Bronchial epithelial cell (primary cell): ENCODE measurements around the gene ULK2. TPM values are rescaled to one million over a fixed set of nuclear protein-coding genes. Genes with fewer than 3 reads are reported as not detected.
A peak's percentile ranks its signal among the peaks of the same experiment; 100 is the strongest.

Experiments used
- DNase-seq: peaks from one replicate; pipeline ENCODE4 v3.0.0-alpha.2; 2010; ENCODE audit warnings: low read depth
- FAIRE-seq: peaks from 2 replicates; lab custom pipeline; 2011; peaks lifted over from hg19 to GRCh38; lab: Jason Lieb, UNC
- H3K27me3 ChIP-seq: 2 replicates; pipeline ENCODE4 v1.5.1; 2011; ENCODE audit warnings: low read length; ENCODE audit not compliant: control insufficient read depth, insufficient read depth
- H3K36me3 ChIP-seq: 2 replicates; pipeline ENCODE4 v1.5.1; 2011; ENCODE audit warnings: low read length; ENCODE audit not compliant: control insufficient read depth, insufficient read depth
- H3K4me3 ChIP-seq: 2 replicates; pipeline ENCODE4 v1.5.1; 2011; ENCODE audit warnings: mild to moderate bottlenecking, low read depth, low read length, control low read depth
- CTCF ChIP-seq: IDR thresholded peaks from 2 replicates; pipeline ENCODE4 v1.5.1; 2011; ENCODE audit warnings: mild to moderate bottlenecking, moderate library complexity, low read length, control low read depth, inconsistent platforms; ENCODE audit not compliant: insufficient read depth, severe bottlenecking
- total RNA-seq: library from RNA; depleted of rRNA; stranded (reverse); fragments of >200 nt; gene quantifications from 2 replicates; pipeline ENCODE4 v1.2.1, GENCODE V29; 2014

The ULK2 gene
- total RNA-seq, 1 donor from 2014 or later: 14.7 TPM

GRCh38 chr17:19857640-19858039, 10.1 kb downstream of the ULK2 start:
- FAIRE-seq: no peak
- Histone ChIP-seq H3K4me3 (no peak overlapping the region), H3K36me3 (no peaks in the 10 kb centered on the region), H3K27me3 (no peaks in the 10 kb centered on the region)
- no peak for TF ChIP-seq CTCF
- DNase-seq: no peak

- no peak for TF ChIP-seq CTCF
- peak; percentile 18 for DNase-seq
- Histone ChIP-seq H3K27me3 (no peaks in the 10 kb centered on the region), H3K4me3 (no peak overlapping the region), H3K36me3 (peaks cover 2% of the 10 kb centered on the region)
- FAIRE-seq: no peak
Observed at GRCh38 chr17:19833914-19834313, 33.8 kb downstream of the ULK2 start.

DNA sequence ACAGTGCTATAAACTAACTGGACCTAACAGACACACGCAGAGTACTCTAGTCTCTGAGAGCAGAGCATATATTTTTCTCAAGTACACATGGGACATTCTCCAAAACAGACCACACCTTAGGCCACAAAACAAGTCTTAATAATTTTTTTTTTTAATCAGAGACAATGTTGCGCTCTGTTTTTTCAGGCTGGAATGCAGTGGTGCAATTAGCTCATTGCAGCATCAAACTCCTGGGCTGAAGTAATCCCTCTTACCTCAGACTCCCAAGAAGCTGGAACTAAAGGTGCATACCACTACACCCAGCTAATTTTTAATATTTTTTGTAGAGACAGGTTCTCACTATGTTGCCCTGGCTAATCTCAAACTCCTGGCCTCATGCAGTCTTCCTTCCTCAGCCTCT, 37.7 kb downstream of the ULK2 start:
- no peak for TF ChIP-seq CTCF
- Histone ChIP-seq H3K27me3 (no peaks in the 10 kb centered on the region), H3K4me3 (no peak overlapping the region), H3K36me3 (peaks cover 2% of the 10 kb centered on the region)
- FAIRE-seq (no peak), DNase-seq (no peak)

DNA sequence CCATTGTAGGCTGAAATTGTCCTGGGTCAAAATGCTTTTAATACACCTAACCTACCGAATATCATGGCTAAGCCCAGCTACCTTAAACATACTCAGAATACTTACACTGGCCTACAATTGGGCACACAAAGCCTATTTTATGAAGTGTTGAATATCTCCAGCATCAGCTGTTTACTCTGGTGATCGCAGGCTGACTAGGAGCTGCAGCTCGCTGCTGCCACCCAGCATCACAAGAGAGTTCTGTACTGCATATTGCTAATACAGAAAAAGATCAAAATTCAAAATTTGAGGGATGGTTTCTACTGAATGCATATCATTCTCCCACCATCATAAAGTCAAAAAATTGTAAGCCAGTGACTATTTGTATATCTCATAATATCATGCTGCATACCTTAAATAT, 55.3 kb downstream of the ULK2 start:
- H3K27me3 ChIP-seq: no peaks in the 10 kb centered on the region
- DNase-seq (no peak), FAIRE-seq (no peak)
- no peaks in the 10 kb centered on the region for H3K36me3 ChIP-seq
- TF ChIP-seq CTCF: peak; percentile 6
- no peak overlapping the region for H3K4me3 ChIP-seq

GRCh38 chr17:19805006-19805405, 62.7 kb downstream of the ULK2 start:
- no peak for TF ChIP-seq CTCF
- no peak for DNase-seq
- Histone ChIP-seq H3K36me3 (no peaks in the 10 kb centered on the region), H3K4me3 (no peak overlapping the region), H3K27me3 (no peaks in the 10 kb centered on the region)
- no peak for FAIRE-seq

GRCh38 chr17:19800571-19800970, 67.2 kb downstream of the ULK2 start:
- Histone ChIP-seq H3K4me3 (no peak overlapping the region), H3K36me3 (peaks cover 2% of the 10 kb centered on the region), H3K27me3 (no peaks in the 10 kb centered on the region)
- DNase-seq: no peak
- TF ChIP-seq CTCF: no peak
- no peak for FAIRE-seq
